Measurements from ENCODE around the gene ZNF343.

The ZNF343 gene

GRCh38 chr20:2473516-2473915, 35.2 kb downstream of the ZNF343 start:
- DNase-seq (ENCODE audit: low spot score), result no peak

- DNase-seq (ENCODE audit: low spot score), result peak; percentile 89
These were observed 38.1 kb downstream of the ZNF343 start, which contains the start of gene SNRPB for GRCh38 chr20:2470423-2471193. TSS of gene SNRPB (minus strand) at chr20:2470789. CDS start at chr20:2470690, 99 bp downstream.

GRCh38 chr20:2469991-2470422, 38.7 kb downstream of the ZNF343 start:
- DNase-seq (ENCODE audit: low spot score), result peak; percentile 50

GRCh38 chr20:2468581-2469407, 39.9 kb downstream of the ZNF343 start:
- no peak for DNase-seq (ENCODE audit: low spot score)

GRCh38 chr20:2467412-2467811, 41.3 kb downstream of the ZNF343 start:
- no peak for DNase-seq (ENCODE audit: low spot score)

GRCh38 chr20:2465100-2465499, 43.6 kb downstream of the ZNF343 start:
- no peak for DNase-seq (ENCODE audit: low spot score)

GRCh38 chr20:2463616-2464365, 44.9 kb downstream of the ZNF343 start:
- DNase-seq (ENCODE audit: low spot score), result no peak

- no peak for DNase-seq (ENCODE audit: low spot score)
These were observed 46.2 kb downstream of the ZNF343 start for GRCh38 chr20:2462484-2462883.

GRCh38 chr20:2460752-2461424, 47.8 kb downstream of the ZNF343 start:
- DNase-seq (ENCODE audit: low spot score), result no peak

GRCh38 chr20:2459981-2460751, 48.5 kb downstream of the ZNF343 start:
- no peak for DNase-seq (ENCODE audit: low spot score)

- no peak for DNase-seq (ENCODE audit: low spot score)
These were observed 49.7 kb downstream of the ZNF343 start for GRCh38 chr20:2458919-2459499.

- no peak for DNase-seq (ENCODE audit: low spot score)
These were observed 52.8 kb downstream of the ZNF343 start for GRCh38 chr20:2455771-2456497.

- no peak for DNase-seq (ENCODE audit: low spot score)
These were observed 54.9 kb downstream of the ZNF343 start for GRCh38 chr20:2453792-2454191.

GRCh38 chr20:2451939-2452732, 56.6 kb downstream of the ZNF343 start:
- DNase-seq (ENCODE audit: low spot score), result peak; percentile 69

- no peak for DNase-seq (ENCODE audit: low spot score)
These were observed 57.3 kb downstream of the ZNF343 start for GRCh38 chr20:2451422-2451821.

GRCh38 chr20:2449386-2449785, 59.3 kb downstream of the ZNF343 start:
- DNase-seq (ENCODE audit: low spot score), result no peak

GRCh38 chr20:2446845-2447244, 61.9 kb downstream of the ZNF343 start:
- DNase-seq (ENCODE audit: low spot score), result no peak
